HepG2 (cell line): ENCODE measurements around the gene PRKN. TPM values are rescaled to one million over a fixed set of nuclear protein-coding genes. Genes with fewer than 3 reads are reported as not detected.

Source experiments
- ATAC-seq: fragments of 200-7000 bp; cut with Tn5 transposase; 3 replicates; pipeline ENCODE4 v1.9.1; 2020; ENCODE audit warnings: mild to moderate bottlenecking, moderate library complexity
- BruUV-seq: library from RNA; stranded (reverse); fragments of 400-500 nt; replicated peaks from 2 replicates; lab custom pipeline; 2021; lab: Mats Ljungman, UMichigan
- CTCF ChIA-PET: fragments of 300-600 bp; formaldehyde crosslinking; extraction: SDS; loops from one replicate; lab custom pipeline; 2021; ENCODE audit warnings: low total read pairs, inconsistent platforms, low intra/inter-chr PET ratio; lab: Yijun Ruan, JAX
- POLR2A ChIA-PET: fragments of 350-600 bp; sonication (Branson Sonifier 250); formaldehyde crosslinking; loops from one replicate; lab custom pipeline; 2020; ENCODE audit warnings: antibody characterized with exemption, inconsistent platforms; lab: Yijun Ruan, JAX
- DNase-seq: peaks from one replicate; pipeline ENCODE4 v3.0.0-alpha.2; 2015; ENCODE audit warnings: low spot score
- FAIRE-seq: peaks from 3 replicates; lab custom pipeline; 2011; peaks lifted over from hg19 to GRCh38; lab: Jason Lieb, UNC
- H2AFZ ChIP-seq: one replicate; pipeline ENCODE4 v1.6.1; 2011; ENCODE audit warnings: low read length, inconsistent platforms
- H3K27ac ChIP-seq: fragments of 300-600 bp; 3 replicates; pipeline ENCODE4 v1.8.0; 2011; ENCODE audit warnings: mixed run types, mild to moderate bottlenecking, mixed read lengths, low read length, inconsistent platforms; ENCODE audit not compliant: insufficient read depth; ENCODE audit errors: extremely low read length
- H3K27me3 ChIP-seq, 2 experiments: fragments of 200-600 bp in 1 of 2; 2 replicates in 1 of 2; 3 replicates in 1 of 2; pipeline versions ENCODE4 v1.6.0 to v1.8.0; 2011; ENCODE audit warnings: low read length in 2 of 2, mild to moderate bottlenecking in 2 of 2, moderate library complexity in 2 of 2, inconsistent platforms in 1 of 2; ENCODE audit not compliant: insufficient read depth in 2 of 2, control insufficient read depth in 1 of 2
- H3K36me3 ChIP-seq, 2 experiments: fragments of 200-600 bp in 1 of 2; replicated peaks in 1 of 2; 2 replicates in 1 of 2; 3 replicates in 1 of 2; pipeline versions ENCODE4 v1.5.1 to v1.8.0; 2011; ENCODE audit warnings: low read length in 2 of 2, inconsistent platforms in 1 of 2; ENCODE audit not compliant: insufficient read depth in 2 of 2, control insufficient read depth in 1 of 2
- H3K4me1 ChIP-seq: 2 replicates; pipeline ENCODE4 v1.5.1; 2012; ENCODE audit warnings: low read length, inconsistent platforms; ENCODE audit not compliant: insufficient read depth
- H3K4me2 ChIP-seq: 2 replicates; pipeline ENCODE4 v1.6.0; 2011; ENCODE audit warnings: low read depth, low read length, inconsistent platforms
- H3K4me3 ChIP-seq, 3 experiments: fragments of 200-600 bp in 1 of 3; sonication (generic), shearing (Covaris generic) in 1 of 3; replicated peaks in 1 of 3; 2 replicates each; pipeline ENCODE4 v1.5.1; 2011 to 2016; ENCODE audit warnings: low read length in 3 of 3, inconsistent platforms in 2 of 3, low read depth in 2 of 3, mild to moderate bottlenecking in 2 of 3, control low read depth in 1 of 3, mixed read lengths in 1 of 3; ENCODE audit not compliant: insufficient read depth in 1 of 3
- H3K79me2 ChIP-seq: one replicate; pipeline ENCODE4 v1.6.1; 2011; ENCODE audit warnings: low read length, inconsistent platforms; ENCODE audit not compliant: insufficient read depth
- H3K9ac ChIP-seq: 2 replicates; pipeline ENCODE4 v1.6.0; 2011; ENCODE audit warnings: mild to moderate bottlenecking, low read depth, low read length, inconsistent platforms; ENCODE audit not compliant: insufficient read depth
- H3K9me3 ChIP-seq: 2 replicates; pipeline ENCODE4 v1.5.1; 2012; ENCODE audit warnings: mild to moderate bottlenecking, low read length
- H4K20me1 ChIP-seq: 2 replicates; pipeline ENCODE4 v1.6.0; 2011; ENCODE audit warnings: inconsistent platforms, mild to moderate bottlenecking, low read length, moderate library complexity; ENCODE audit not compliant: insufficient read depth
- ATF7-NPFF ChIP-seq: sonication (generic); formaldehyde crosslinking; IDR thresholded peaks from 2 replicates; pipeline ENCODE4 v1.8.1; 2023; ENCODE audit warnings: mild to moderate bottlenecking, low read depth, missing genetic modification reagents, moderate library complexity
- CCAR2 ChIP-seq: fragments of 200-400 bp; formaldehyde crosslinking; optimal IDR thresholded peaks from 2 replicates; pipeline ENCODE3; 2018; ENCODE audit warnings: low read depth, mild to moderate bottlenecking, low read length, moderate library complexity
- LRRFIP1 ChIP-seq: sonication (generic); formaldehyde crosslinking; conservative IDR thresholded peaks from 2 replicates; pipeline ENCODE4 v1.4.0; 2020; ENCODE audit warnings: missing genetic modification reagents
- NRL ChIP-seq: sonication (generic); formaldehyde crosslinking; IDR thresholded peaks from 2 replicates; pipeline ENCODE4 v1.5.0; 2020; ENCODE audit warnings: missing genetic modification reagents, mild to moderate bottlenecking, moderate library complexity, borderline replicate concordance
- TFAP4 ChIP-seq: sonication (generic); IDR thresholded peaks from 2 replicates; pipeline ENCODE4 v1.6.1; 2016; ENCODE audit warnings: low read depth, borderline replicate concordance
- THAP7 ChIP-seq: sonication (generic); formaldehyde crosslinking; IDR thresholded peaks from 2 replicates; pipeline ENCODE4 v1.8.1; 2023; ENCODE audit warnings: mild to moderate bottlenecking, missing genetic modification reagents
- ZBTB26 ChIP-seq: IDR thresholded peaks from 2 replicates; pipeline ENCODE4 v1.6.1; 2016; ENCODE audit warnings: missing compliant biosample characterization, missing genetic modification reagents, borderline replicate concordance
- ZBTB7A ChIP-seq: sonication (generic); formaldehyde crosslinking; IDR thresholded peaks from 2 replicates; pipeline ENCODE4 v1.8.0; 2022; ENCODE audit warnings: mild to moderate bottlenecking, missing genetic modification reagents
- ZFP36 ChIP-seq: fragments of 150-350 bp; IDR thresholded peaks from 2 replicates; pipeline ENCODE4 v1.6.1; 2018; ENCODE audit warnings: borderline replicate concordance, low read length, low read depth; ENCODE audit not compliant: partially characterized antibody
- ZNF326 ChIP-seq: sonication (generic); formaldehyde crosslinking; IDR thresholded peaks from 2 replicates; pipeline ENCODE4 v1.4.0; 2020; ENCODE audit warnings: missing genetic modification reagents, borderline replicate concordance
- ZNF33B ChIP-seq: sonication (generic); formaldehyde crosslinking; IDR thresholded peaks from 2 replicates; pipeline ENCODE4 v1.5.1; 2020; ENCODE audit warnings: mild to moderate bottlenecking, missing genetic modification reagents
- ZNF34 ChIP-seq: sonication (generic); formaldehyde crosslinking; IDR thresholded peaks from 2 replicates; pipeline ENCODE4 v1.4.0; 2020; ENCODE audit warnings: mild to moderate bottlenecking, missing genetic modification reagents, borderline replicate concordance
- WGBS: methylation state at CpG from one replicate; pipeline ENCODE4 v1.1.6; 2017; ENCODE audit warnings: low lambda C conversion rate; 5-methylcytosine and 5-hydroxymethylcytosine counted together
- in situ Hi-C: cut with HindIII; loops from 2 replicates; pipeline ENCODE4 v1.10.0; 2017; ENCODE audit warnings: low pct_unique_long_range_greater_than_20kb; ENCODE audit not compliant: extremely low pct_ligation_motif_present
- intact Hi-C: fragments of 100-400 bp; cut with micrococcal nuclease; formaldehyde crosslinking; loops from one replicate; pipeline ENCODE4 v1.10.0; 2022; ENCODE audit not compliant: unreplicated experiment
- polyA plus RNA-seq, 8 experiments: library from polyadenylated mRNA; depleted of rRNA in 3 of 8; stranded (reverse) in 7 of 8; unstranded in 1 of 8; fragments of >200 nt; fragmentation: Illumina TruSeq in 4 of 8; extraction: Trizol in 4 of 8; gene quantifications; 2 replicates each; pipeline versions ENCODE4 v1.2.1 to v1.2.3, GENCODE V29; 2011 to 2016; ENCODE audit warnings: low read depth in 4 of 8, missing spikeins in 1 of 8, mixed read lengths in 1 of 8; ENCODE audit not compliant: insufficient read depth in 1 of 8
- total RNA-seq, 5 experiments: library from RNA; depleted of rRNA; stranded (reverse); fragments of >200 nt; fragmentation: Illumina TruSeq; extraction: Trizol; gene quantifications; 2 replicates each; pipeline ENCODE4 v1.2.3, GENCODE V29; 2016; ENCODE audit warnings: low read depth in 1 of 5

PRKN gene
- total and polyA plus RNA-seq, 2 of the 13 experiments (the other 11 are each of a cell fraction or from before 2014, with no cell fraction given) = 0.31 to 0.44 TPM

GRCh38 chr6:162109480-162110050 lies 618.0 kb downstream of the PRKN start:
- POLR2A ChIA-PET = no interaction called here
- WGBS = 13% methylated on average over 2 of the region's 2 CpGs
- Histone ChIP-seq H3K4me1 (no peaks in the 10 kb centered on the region), H3K27ac (no peak overlapping the region), H4K20me1 (no peaks in the 10 kb centered on the region), H3K4me2 (no peak overlapping the region), H3K79me2 (no peaks in the 10 kb centered on the region), H3K9me3 (no peaks in the 10 kb centered on the region), H2AFZ (no peak overlapping the region), H3K36me3 (no peaks in the 10 kb centered on the region), H3K27me3 (no peaks in the 10 kb centered on the region), H3K4me3 (no peak overlapping the region), H3K9ac (no peak overlapping the region)
- in situ Hi-C loops = no loop called here
- FAIRE-seq (no peak), DNase-seq (no peak), ATAC-seq (no peak)
- BruUV-seq = no TSS peak
- intact Hi-C loops = no loop called here
- CTCF ChIA-PET = no interaction called here
- TF ChIP-seq NRL = no peak
- no peak for TF ChIP-seq ZFP36
- no peak for TF ChIP-seq ZBTB26 (CRISPR knock-in tag)
- no peak for TF ChIP-seq ATF7-NPFF
- TF ChIP-seq THAP7 (CRISPR knock-in tag) = no peak
- TF ChIP-seq ZNF326 = no peak

- Histone ChIP-seq H3K4me1 (no peaks in the 10 kb centered on the region), H3K27me3 (no peaks in the 10 kb centered on the region), H4K20me1 (no peaks in the 10 kb centered on the region), H3K4me2 (no peak overlapping the region), H3K79me2 (no peaks in the 10 kb centered on the region), H2AFZ (no peak overlapping the region), H3K36me3 (no peaks in the 10 kb centered on the region), H3K9ac (no peak overlapping the region), H3K27ac (no peak overlapping the region), H3K4me3 (no peak overlapping the region), H3K9me3 (no peaks in the 10 kb centered on the region)
- ATAC-seq (no peak), DNase-seq (no peak), FAIRE-seq (no peak)
- 20% methylated on average over 3 of the region's 3 CpGs for WGBS
- intact Hi-C loops (no loop called here), in situ Hi-C loops (no loop called here)
- POLR2A ChIA-PET = no interaction called here
- CTCF ChIA-PET = no interaction called here
- BruUV-seq = no TSS peak
- TF ChIP-seq ZBTB7A (CRISPR knock-in tag) (no peak), TFAP4 (no peak), CCAR2 (no peak), ZNF34 (CRISPR knock-in tag) (no peak), LRRFIP1 (CRISPR knock-in tag) (no peak), ZNF33B (CRISPR knock-in tag) (no peak)
These were observed 619.5 kb downstream of the PRKN start for GRCh38 chr6:162108041-162108440.
